Measurements from ENCODE around the gene USHBP1. TPM values are rescaled to one million over a fixed set of nuclear protein-coding genes. Genes with fewer than 3 reads are reported as not detected.
A peak's percentile ranks its signal among the peaks of the same experiment; 100 is the strongest.

Gene USHBP1
- total RNA-seq, 1 donor from 2014 or later = 0.20 TPM

DNA sequence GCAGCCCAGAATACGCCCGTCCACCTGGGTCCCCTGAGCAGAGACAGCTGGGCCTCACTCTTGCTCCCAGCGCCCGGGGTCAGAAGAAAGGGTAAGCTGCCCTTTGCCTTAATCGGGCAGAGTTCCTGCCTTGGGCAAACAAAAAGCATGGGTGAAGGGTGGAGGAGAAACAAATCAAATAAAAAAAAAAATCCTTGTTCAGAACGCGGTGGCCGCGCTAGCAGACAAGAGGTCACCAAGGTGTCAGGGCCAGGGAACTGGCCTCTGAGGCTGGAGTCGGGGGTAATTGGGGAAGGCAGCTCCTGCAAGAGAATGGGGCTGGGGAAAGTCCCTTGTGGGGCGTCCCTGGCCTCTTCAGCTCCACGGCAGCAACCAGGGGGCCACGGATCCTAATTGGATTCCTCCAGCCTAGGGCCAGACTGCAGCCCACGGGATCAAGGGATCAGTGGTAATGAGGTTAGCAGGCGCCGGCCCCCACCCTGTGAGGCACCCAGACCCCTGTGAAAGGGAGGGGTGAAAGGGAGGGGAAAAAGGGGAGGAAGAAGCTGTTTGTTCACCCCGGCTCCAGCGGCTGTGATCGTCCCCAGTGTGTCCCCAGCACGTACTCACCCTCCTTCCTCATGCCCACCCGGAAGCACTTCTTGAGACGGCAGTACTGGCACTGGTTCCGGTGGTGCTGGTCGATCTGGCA is 24.3 kb downstream of the USHBP1 start:
- DNase-seq (ENCODE audit: low read depth) = no peak

GRCh38 chr19:17237747-17238706 is 26.5 kb downstream of the USHBP1 start:
- no peak for DNase-seq (ENCODE audit: low read depth)

DNA sequence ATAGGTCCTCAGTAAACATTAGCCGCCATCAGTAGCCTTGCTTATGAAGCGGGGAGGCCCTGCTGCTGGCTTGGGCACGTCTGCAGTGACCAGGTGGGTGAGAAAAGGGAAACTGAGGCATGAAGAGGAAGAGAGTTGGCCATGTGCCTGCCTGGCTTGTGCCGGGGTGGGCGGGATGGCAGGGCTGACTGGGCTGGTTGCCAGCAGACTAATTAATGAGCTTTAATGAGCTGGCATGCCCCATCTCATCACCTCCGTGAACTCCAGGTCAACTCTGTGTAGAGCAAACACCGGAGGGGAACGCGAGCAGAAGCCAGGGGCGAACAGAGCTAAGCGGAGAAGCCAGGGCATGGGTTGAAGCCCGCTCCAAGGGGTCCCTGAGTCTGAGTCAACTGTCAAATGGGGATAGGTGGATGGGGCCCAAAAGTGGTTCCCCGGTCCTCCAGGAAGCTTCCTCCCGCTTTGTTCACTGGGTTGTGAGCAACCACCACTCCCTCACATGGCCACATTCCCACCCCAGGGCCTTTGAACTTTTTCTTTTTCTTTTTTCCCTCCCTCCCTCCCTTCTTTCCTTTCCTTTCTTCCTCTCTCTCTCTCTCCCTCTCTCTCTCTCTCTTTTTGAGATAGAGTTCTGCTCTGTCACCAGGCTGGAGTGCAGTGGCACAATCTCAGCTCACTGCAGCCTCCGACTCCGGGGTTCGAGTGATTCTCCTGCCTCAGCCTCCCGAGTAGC is 27.6 kb downstream of the USHBP1 start:
- no peak for DNase-seq (ENCODE audit: low read depth)

DNA sequence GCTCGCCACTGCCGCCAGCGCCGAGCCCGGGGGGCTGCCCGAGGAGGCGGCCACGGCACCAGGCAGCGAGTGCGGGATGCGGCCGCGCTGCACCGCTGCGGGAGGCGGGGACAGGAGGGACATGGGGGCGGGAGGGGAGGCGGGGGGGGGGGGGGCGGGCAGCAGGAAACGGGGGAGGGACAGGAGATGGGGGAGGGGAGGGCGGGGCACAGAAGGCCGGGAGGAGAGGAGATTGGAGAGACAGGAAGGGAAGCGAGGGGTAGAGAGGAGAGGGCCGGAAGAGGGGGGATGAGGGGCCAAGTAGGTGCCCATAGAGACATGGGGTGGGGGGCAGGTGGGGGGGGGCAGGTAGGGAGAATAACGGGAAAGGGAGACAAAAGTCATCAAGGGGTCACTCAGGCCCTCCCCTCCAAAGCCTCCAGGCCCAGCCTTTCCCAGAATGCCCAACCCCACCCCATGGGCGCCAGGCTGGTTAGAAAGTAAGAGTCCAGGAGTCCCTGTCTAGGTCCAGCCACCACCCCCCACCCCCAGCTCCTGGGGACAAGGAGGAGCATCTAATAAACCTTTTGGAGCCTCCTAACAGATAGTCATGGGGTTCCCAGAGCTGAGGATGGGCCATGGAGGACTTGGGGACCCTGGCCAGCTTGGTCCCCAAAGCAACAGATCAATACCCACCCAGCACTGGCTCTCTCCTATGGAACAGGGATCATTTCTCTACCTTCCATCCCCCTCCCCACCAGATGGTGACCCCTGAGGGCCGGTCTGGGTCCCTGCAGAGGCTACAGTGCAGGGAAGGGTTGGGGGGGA is 28.4 kb downstream of the USHBP1 start:
- no peak for DNase-seq (ENCODE audit: low read depth)

GRCh38 chr19:17235300-17235970 is 29.1 kb downstream of the USHBP1 start:
- DNase-seq (ENCODE audit: low read depth) = peak; percentile 37

GRCh38 chr19:17234911-17235299 is 29.6 kb downstream of the USHBP1 start:
- no peak for DNase-seq (ENCODE audit: low read depth)

GRCh38 chr19:17232258-17232657 is 32.3 kb downstream of the USHBP1 start:
- no peak for DNase-seq (ENCODE audit: low read depth)

- DNase-seq (ENCODE audit: low read depth) = no peak
Measured at GRCh38 chr19:17229890-17230289, 34.7 kb downstream of the USHBP1 start.

DNA sequence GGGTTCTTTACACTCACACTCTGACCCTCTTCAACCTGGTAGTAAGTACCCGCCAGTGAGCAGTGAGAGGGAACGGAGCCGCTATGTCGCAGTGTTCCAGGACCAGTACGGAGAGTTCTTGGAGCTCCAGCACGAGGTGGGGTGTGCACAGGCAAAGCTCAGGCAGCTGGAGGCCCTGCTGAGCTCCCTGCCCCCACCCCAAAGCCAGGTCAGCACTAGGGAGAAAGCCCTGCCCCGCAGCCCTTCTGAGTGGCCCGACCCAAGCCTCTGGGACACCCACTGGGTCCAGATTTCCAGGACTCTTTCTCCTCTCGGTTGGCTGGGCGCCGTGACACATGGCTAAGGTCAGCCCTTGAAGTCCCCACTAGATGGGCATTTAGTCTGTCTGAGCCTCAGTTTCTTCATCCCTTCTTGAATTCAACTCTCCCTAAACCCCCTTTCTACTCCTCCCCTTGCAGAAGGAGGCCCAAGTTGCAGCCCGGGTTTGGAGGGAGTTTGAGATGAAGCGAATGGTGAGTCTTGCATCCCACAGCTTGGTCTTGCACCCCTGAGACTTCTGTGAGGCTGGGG is 36.7 kb downstream of the USHBP1 start:
- DNase-seq (ENCODE audit: low read depth) = no peak

DNA sequence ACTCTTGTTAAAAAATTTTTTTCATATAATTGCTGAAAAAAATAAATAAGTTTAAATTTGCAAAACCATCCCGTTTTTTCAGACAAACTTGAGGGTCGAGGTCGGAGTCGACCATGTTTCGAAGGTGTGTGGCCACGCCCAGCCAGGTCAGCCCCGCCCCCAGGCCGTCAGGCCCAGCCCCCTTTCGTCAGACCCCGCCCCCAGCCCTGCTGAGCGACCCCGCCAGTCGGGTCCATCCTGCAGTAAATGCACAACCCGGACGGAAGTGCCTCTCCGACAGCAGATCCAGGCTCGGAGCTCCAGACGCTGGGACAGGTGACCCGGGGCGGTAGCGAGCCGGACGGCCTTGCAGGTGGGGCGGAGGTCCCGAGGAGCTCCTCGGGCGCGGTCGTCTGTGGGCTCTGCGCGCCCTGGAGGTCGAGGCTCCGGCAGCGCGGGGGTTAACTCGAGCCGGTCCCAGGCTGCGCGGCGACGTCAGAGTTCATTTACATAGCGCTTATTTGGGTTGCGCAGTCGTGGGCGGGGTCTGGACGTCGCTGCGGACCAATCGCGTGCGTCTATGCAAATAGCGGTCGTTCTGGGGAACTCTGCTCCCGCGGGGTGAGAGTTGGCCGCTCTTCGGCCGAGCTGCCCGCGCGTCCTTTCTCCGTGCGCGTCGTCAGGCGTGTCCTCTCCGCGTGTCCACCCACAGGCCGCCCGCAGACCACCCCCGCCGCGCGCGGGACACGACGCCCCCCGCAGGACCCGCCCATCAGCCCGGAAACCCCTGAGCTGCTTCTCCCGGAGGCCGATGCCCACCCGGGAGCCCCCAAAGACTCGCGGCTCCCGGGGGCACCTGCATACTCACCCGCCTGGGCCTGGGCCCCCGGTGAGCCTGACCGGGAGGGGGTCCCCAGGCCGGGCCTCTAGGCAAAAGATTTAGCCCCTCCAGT is 38.3 kb downstream of the USHBP1 start, which contains the start of gene OCEL1:
TSS of gene OCEL1 (plus strand) at position 225 of the 932 bp plus-strand sequence. CDS start at position 247, 22 bp downstream.
- DNase-seq (ENCODE audit: low read depth) = peak; percentile 93

GRCh38 chr19:17225053-17225452 is 39.5 kb downstream of the USHBP1 start:
- no peak for DNase-seq (ENCODE audit: low read depth)

GRCh38 chr19:17220207-17220758 is 44.3 kb downstream of the USHBP1 start:
- peak; percentile 65 for DNase-seq (ENCODE audit: low read depth)

GRCh38 chr19:17219286-17219685 is 45.3 kb downstream of the USHBP1 start:
- no peak for DNase-seq (ENCODE audit: low read depth)

DNA sequence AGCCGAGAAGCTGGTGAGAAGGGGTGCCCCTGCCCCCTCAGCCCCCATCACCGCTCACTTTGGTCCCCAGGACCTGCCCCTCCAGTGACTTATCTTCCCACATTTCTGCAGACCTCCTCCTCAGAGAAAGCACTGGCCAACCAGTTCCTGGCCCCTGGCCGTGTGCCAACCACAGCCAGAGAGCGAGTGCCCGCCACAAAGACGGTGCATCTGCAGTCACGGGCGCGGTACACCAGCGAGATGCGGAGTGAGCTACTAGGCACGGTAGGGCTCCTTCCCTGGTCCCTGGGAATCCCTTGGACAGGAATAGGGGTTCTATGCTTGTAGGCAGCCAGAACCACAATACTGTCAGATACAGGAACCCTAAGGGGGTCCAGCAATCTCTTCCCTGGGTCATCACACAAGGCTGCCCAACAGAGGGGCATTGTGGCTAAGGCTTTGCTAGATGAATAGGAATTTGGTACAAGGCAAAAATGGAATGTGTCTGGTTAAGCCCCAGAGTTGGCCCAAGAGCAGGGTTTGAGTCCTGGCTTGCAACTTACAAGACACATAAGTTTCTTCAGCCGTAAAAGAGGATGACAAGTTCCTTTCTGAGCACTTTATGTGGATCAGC is 48.4 kb downstream of the USHBP1 start:
- no peak for DNase-seq (ENCODE audit: low read depth)

DNA sequence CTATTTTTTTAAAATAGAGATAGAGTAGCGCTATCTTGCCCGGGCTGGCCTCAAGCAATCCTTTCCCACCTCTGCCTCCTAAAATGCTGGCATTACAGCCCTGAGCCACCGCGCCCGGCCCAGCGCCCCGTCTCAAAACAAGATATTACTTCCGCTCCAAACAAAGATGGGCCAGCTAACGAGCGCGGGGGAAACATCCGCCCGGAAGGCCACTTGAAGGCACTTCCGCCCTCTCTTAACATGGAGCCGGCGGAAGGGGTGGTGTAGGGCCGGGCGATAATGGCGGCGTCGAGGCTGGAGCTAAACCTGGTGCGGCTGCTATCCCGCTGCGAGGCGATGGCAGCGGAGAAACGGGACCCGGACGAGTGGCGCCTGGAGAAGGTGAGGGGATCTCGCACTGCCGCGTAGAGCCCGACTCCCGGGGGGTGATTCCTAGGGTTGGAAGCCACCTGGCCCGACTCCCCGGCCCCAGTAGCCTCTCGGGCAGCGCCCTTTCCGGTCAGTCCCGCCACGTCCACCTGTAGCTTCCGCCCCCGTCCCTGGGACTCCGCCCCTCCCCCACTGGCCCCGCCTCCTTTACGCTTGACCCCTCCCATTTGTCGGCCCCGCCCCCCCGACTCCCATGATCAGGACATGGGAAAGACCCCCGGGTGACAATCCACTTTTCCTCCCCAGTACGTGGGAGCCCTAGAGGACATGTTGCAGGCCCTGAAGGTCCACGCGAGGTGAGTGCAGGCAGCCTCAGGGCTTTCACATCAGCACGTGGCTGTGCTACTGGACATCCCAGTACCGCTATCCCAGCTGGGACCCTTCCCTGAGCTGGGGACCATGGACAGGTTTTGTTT is 49.2 kb downstream of the USHBP1 start, which contains the start of gene USE1:
TSS of gene USE1 (plus strand) at position 231 of the 845 bp plus-strand sequence. CDS start at position 280, 49 bp downstream.
- DNase-seq (ENCODE audit: low read depth) = peak; percentile 79

DNA sequence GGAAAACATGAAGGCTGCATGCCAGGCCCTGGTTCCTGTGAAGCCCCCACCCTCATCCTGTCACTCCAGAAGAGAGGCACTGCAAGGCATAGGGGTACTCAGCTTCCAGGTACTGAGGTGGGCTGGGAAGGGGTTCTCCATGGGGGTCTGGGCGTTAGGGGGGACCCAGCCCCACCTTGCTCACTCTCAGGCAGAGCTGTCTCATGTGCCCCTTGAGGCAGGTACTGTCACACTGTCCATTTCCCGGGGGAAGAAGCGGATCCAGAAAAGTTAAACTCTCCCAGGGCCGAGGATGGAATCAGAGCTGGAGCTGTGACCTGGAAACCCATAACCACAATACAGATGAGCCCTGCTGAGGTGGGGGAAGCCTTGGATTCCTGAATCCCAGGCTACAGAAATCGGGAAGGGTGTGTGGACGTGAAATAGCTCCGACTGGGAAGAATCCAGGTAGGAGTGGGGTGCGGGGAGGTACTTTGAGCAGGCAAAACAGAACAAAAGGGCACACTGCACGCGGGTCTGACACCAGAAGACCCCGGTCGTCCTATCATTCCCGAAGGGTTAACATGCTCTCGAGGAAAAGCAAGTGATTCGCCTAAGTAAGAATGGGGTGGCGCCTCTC is 49.9 kb downstream of the USHBP1 start:
- no peak for DNase-seq (ENCODE audit: low read depth)

- DNase-seq (ENCODE audit: low read depth) = no peak
Measured at GRCh38 chr19:17213334-17213733, 51.2 kb downstream of the USHBP1 start.
